Measurements from ENCODE around the gene MMP25.

Gene MMP25

DNA sequence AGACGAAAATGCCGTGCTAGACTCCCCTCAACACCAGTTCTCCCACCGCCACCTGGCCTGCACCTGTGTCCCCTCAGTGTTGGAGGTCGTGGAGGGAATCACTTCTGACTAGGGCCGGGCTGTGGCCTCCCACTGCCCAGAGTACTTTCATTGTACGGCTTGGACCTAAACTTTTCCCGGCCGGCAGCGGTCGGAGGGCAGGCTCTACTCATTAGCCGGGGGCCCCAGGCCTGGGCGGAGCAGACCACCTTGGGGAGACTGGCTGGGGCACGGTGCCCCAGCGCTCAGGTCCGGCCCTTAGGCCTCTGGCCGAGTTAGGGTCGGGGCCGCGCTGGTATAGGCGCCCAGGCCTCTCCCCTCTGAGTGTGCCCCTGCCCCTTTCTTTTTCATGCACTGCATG lies 29.0 kb upstream of the MMP25 start:
- no peak for DNase-seq (ENCODE audit: low spot score)

GRCh38 chr16:3017794-3018506 lies 28.4 kb upstream of the MMP25 start, which contains the start of gene CLDN6:
Gene CLDN6 (minus strand): TSS chr16:3018183. CDS start chr16:3016021, 2,162 bp downstream.
- no peak for DNase-seq (ENCODE audit: low spot score)

DNA sequence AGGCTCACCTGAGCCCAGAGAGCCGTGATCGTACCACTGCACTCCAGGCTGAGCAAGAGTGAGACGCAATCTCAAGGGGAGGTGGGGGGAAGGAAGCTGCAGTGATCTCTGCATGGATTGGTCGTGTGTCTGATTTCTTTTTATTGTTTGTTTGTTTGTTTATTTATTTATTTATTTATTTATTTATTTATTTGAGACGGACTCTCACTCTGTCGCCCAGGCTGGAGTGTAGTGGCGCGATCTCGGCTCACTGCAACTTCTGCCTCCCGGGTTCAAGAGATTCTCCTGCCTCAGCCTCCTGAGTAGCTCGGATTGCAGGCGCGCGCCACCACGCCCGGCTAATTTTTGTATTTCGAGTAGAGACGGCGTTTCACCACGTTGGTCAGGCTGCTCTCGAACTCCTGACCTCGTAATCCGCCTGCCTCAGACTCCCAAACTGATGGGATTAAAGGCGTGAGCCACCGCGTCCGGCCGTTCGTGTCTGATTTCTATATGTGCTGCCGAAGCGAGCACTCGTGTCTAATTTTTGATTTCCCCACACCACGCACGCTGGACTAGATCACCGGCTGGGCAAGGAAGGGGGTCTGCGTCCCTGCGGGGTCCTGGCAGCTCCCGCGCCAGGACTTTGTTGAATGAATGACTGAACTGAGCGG lies 26.6 kb upstream of the MMP25 start:
- no peak for DNase-seq (ENCODE audit: low spot score)

GRCh38 chr16:3020247-3020603 lies 26.1 kb upstream of the MMP25 start, which contains the start of gene TNFRSF12A:
Gene TNFRSF12A (plus strand): TSS chr16:3020368. CDS start chr16:3020398, 30 bp downstream.
- peak; percentile 77 for DNase-seq (ENCODE audit: low spot score)

DNA sequence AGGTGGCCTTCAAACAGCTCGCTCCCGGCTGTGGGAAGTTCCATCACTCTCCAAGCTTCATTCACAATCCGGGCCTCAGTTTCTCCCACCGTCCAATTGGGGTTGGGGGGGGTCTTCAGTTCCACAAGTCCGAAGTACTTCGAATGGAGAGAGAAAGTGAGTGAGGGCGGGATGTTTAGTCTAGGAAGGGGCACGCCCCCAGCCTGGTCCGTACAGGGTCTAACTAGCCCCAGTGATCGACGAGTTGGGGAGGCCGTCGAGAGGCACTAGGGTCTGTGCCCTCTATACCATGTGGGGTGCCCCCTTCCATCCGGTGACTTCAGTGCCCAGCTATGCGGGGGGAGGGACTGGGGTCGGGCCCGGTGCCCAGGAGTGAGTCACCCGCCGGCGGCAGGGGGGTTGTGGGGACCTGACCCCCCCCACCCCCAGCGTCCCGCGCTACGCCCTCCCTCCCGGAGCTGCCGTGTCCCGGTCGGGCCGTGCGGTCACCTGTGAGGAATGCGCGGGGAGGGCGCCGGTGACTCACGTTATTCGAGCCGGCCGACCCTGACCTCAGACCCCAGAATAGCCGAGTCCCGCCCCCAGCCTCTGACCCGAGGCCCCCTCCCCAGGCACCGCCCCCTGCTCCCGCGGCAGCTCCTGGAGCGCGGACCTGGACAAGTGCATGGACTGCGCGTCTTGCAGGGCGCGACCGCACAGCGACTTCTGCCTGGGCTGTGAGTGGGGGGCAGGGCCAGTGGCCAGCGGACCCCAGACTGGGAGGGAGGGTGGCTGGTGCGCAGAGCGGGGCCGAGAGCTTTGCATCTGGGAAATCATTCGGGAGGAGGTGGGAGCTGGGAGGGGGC lies 25.5 kb upstream of the MMP25 start:
- no peak for DNase-seq (ENCODE audit: low spot score)

DNA sequence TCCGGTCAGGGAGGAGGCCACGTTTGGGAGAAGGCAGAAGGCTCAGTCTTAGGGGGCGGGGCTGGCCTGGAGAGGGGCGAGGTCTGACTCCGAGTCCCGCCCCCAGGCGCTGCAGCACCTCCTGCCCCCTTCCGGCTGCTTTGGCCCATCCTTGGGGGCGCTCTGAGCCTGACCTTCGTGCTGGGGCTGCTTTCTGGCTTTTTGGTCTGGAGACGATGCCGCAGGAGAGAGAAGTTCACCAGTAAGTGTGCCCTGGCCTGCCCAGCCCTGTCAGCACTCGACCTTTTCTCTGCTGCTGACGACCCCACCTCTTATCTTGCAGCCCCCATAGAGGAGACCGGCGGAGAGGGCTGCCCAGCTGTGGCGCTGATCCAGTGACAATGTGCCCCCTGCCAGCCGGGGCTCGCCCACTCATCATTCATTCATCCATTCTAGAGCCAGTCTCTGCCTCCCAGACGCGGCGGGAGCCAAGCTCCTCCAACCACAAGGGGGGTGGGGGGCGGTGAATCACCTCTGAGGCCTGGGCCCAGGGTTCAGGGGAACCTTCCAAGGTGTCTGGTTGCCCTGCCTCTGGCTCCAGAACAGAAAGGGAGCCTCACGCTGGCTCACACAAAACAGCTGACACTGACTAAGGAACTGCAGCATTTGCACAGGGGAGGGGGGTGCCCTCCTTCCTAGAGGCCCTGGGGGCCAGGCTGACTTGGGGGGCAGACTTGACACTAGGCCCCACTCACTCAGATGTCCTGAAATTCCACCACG lies 24.7 kb upstream of the MMP25 start:
- peak; percentile 71 for DNase-seq (ENCODE audit: low spot score)

GRCh38 chr16:3022208-3022683 lies 24.1 kb upstream of the MMP25 start:
- DNase-seq (ENCODE audit: low spot score), result peak; percentile 94

DNA sequence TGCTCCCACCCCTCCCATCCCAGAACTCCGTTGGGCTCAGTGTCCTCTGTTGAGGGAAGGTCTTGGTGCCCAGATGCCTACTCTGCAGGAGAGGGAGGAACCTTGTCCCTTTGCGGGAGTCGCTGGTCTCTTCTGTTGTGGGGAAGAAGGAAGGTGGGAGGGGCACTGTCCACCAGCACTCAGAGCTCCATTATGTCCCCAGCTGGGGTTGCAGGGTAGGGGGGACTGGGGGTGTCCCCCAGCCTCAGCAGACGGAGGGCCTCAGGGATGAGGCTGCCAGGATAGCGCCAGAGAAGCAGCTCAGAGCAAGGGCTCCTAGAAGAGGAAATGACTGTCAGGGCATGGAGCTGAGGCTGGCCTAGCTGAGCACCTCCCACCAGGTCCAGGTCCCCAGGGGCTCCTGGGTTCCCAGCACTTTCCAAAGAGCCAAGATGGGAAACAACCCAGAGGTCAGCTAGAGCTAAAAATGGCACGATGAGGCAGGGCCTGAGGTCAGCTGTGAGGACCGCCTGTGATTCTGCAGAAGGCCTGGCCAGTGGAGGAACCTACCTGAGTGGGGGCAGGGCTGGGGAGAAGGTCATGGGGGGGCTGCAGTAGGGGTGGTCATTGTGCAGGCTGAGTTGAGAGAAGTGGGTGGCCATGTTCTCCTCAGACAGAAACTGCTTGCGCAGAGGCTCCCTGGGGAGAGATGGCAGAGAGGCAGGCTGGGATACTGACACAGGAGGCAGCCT lies 23.5 kb upstream of the MMP25 start:
- no peak for DNase-seq (ENCODE audit: low spot score)

- no peak for DNase-seq (ENCODE audit: low spot score)
Measured at GRCh38 chr16:3023415-3023668, 23.0 kb upstream of the MMP25 start.

- DNase-seq (ENCODE audit: low spot score), result peak; percentile 90
Measured at GRCh38 chr16:3023669-3024478, 22.5 kb upstream of the MMP25 start, which contains the start of the genes HCFC1R1 and THOC6. Gene HCFC1R1 (minus strand): TSS chr16:3023942. CDS start chr16:3023941, 1 bp downstream. Gene THOC6 (plus strand): TSS chr16:3024035. CDS start chr16:3024327, 292 bp downstream.

GRCh38 chr16:3025032-3026002 lies 21.0 kb upstream of the MMP25 start:
- DNase-seq (ENCODE audit: low spot score), result no peak

GRCh38 chr16:3026003-3026378 lies 20.4 kb upstream of the MMP25 start:
- DNase-seq (ENCODE audit: low spot score), result no peak

DNA sequence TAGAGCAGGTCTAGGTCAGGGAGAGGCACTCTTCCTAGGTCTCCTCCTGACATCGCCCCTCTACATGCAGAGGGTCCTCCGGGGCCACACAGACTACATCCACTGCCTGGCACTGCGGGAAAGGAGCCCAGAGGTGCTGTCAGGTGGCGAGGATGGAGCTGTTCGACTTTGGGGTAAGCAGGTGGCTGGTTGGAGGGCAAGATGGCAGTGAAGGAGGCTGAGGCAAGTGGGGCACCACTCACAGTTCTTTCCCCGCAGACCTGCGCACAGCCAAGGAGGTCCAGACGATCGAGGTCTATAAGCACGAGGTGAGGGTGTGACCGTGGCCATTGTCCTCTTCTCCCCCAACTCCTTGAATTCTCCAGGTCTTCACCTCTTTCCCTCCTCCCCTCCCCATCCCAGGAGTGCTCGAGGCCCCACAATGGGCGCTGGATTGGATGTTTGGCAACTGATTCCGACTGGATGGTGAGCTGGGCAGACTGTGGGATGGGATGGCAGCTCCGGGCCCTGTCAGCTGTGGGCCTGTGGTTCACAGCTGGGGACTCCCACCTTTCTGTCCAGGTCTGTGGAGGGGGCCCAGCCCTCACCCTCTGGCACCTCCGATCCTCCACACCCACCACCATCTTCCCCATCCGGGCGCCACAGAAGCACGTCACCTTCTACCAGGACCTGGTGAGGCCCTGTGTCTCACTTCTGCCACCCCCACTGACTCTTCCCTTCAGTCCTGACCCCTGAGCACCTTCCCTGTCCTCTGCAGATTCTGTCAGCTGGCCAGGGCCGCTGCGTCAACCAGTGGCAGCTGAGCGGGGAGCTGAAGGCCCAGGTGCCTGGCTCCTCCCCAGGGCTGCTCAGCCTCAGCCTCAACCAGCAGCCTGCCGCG lies 19.5 kb upstream of the MMP25 start:
- no peak for DNase-seq (ENCODE audit: low spot score)

GRCh38 chr16:3027489-3027795 lies 18.9 kb upstream of the MMP25 start:
- no peak for DNase-seq (ENCODE audit: low spot score)

GRCh38 chr16:3027983-3028715 lies 18.2 kb upstream of the MMP25 start:
- peak; percentile 84 for DNase-seq (ENCODE audit: low spot score)

GRCh38 chr16:3028716-3029319 lies 17.5 kb upstream of the MMP25 start:
- DNase-seq (ENCODE audit: low spot score), result no peak

Data from COLO829 (cell line).